ENCODE data around the gene POP4. TPM values are rescaled to one million over a fixed set of nuclear protein-coding genes. Genes with fewer than 3 reads are reported as not detected.

The POP4 gene
- total RNA-seq, 1 donor from 2014 or later = 60.6 TPM

DNA sequence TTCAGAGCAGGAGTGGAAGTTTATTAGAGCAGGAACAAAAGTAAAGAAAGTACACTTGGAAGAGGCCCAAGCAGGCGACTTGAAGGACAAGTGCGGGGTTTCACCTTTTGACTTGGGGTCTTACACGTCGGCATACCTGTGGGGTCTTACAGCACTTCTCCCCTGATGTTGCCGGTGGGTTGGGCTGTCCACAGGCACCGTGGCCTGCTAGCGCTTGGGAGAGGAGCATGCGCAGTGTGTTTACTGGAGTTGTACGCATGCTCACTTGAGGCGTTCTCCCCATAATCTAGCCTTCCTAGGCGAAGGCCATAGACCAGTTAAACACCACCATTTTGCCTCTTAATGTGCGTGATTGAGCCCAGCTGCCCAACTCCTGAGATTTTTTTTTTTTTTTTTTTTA lies 34.1 kb downstream of the POP4 start:
- Histone ChIP-seq H3K27ac (ENCODE audit: low read depth, low read length) (no peak overlapping the region), H3K79me2 (ENCODE audit: insufficient read depth, low read length) (no peaks in the 10 kb centered on the region), H3K9ac (ENCODE audit: low read length) (no peak overlapping the region), H3K9me3 (ENCODE audit: insufficient read depth, low read depth, low read length) (no peaks in the 10 kb centered on the region), H2AFZ (ENCODE audit: low read depth, low read length) (no peak overlapping the region), H3K4me1 (ENCODE audit: insufficient read depth, low read length) (no peaks in the 10 kb centered on the region), H4K20me1 (ENCODE audit: insufficient read depth, low read length) (no peaks in the 10 kb centered on the region), H3K27me3 (ENCODE audit: insufficient read depth, low read length) (no peaks in the 10 kb centered on the region), H3K4me3 (ENCODE audit: insufficient read depth, low read depth, low read length) (no peak overlapping the region), H3K4me2 (ENCODE audit: low read length) (no peak overlapping the region), H3K36me3 (ENCODE audit: insufficient read depth, low read length) (no peaks in the 10 kb centered on the region)
- Mint-ChIP-seq H3K4me1 (ENCODE audit: low read depth, unreplicated experiment) (no peaks in the 10 kb centered on the region), H3K9me3 (ENCODE audit: unreplicated experiment) (no peaks in the 10 kb centered on the region), H3K4me3 (ENCODE audit: unreplicated experiment) (no peak overlapping the region), H3K36me3 (ENCODE audit: low read depth, unreplicated experiment) (no peaks in the 10 kb centered on the region), H3K27ac (ENCODE audit: unreplicated experiment) (no peak overlapping the region), H3K27me3 (ENCODE audit: low read depth, unreplicated experiment) (peaks cover 25% of the 10 kb centered on the region)
- FAIRE-seq = no peak
- no peak for DNase-seq (ENCODE audit: low read depth)
- no peak for TF ChIP-seq EZH2 (IDR thresholded peaks at IDR 0.05; ENCODE audit: insufficient read depth, low read length)
- no peak for TF ChIP-seq CTCF (IDR thresholded peaks at IDR 0.05; ENCODE audit: insufficient read depth, low read depth, low read length)

DNA sequence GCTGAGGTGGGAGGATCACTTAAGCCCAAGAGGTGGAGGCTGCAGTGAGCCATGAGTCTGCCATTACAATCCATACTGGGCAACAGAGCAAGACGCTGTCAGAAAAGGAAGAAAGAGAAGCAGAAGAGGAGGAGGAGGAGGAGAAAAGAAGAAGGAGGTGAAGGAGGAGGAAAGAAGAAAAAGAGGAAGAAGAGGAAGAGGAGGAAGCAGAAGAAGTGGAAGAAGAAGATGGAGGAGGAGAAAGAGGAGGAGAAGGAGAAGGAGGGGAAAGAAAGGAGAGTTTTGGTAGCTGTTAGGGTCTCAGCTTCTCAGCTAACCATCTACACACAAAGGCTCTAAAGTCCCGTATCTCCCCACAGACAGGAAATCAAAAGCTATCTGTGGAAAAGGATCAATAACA lies 35.5 kb downstream of the POP4 start:
- FAIRE-seq (no peak), DNase-seq (ENCODE audit: low read depth) (no peak)
- no peaks in the 10 kb centered on the region for H3K36me3 ChIP-seq (ENCODE audit: insufficient read depth, low read length)
- H3K79me2 ChIP-seq (ENCODE audit: insufficient read depth, low read length) = no peaks in the 10 kb centered on the region
- Mint-ChIP-seq H3K27me3 (ENCODE audit: low read depth, unreplicated experiment) (peaks cover 25% of the 10 kb centered on the region), H3K4me3 (ENCODE audit: unreplicated experiment) (no peak overlapping the region), H3K36me3 (ENCODE audit: low read depth, unreplicated experiment) (no peaks in the 10 kb centered on the region), H3K4me1 (ENCODE audit: low read depth, unreplicated experiment) (peaks cover 4% of the 10 kb centered on the region), H3K27ac (ENCODE audit: unreplicated experiment) (no peak overlapping the region), H3K9me3 (ENCODE audit: unreplicated experiment) (no peaks in the 10 kb centered on the region)
- no peaks in the 10 kb centered on the region for H3K27me3 ChIP-seq (ENCODE audit: insufficient read depth, low read length)
- H3K9ac ChIP-seq (ENCODE audit: low read length) = no peak overlapping the region
- no peak for TF ChIP-seq CTCF (IDR thresholded peaks at IDR 0.05; ENCODE audit: insufficient read depth, low read depth, low read length)
- no peak for TF ChIP-seq EZH2 (IDR thresholded peaks at IDR 0.05; ENCODE audit: insufficient read depth, low read length)
- no peaks in the 10 kb centered on the region for H3K9me3 ChIP-seq (ENCODE audit: insufficient read depth, low read depth, low read length)
- no peak overlapping the region for H3K27ac ChIP-seq (ENCODE audit: low read depth, low read length)
- no peak overlapping the region for H3K4me2 ChIP-seq (ENCODE audit: low read length)
- H3K4me1 ChIP-seq (ENCODE audit: insufficient read depth, low read length) = peaks cover 8% of the 10 kb centered on the region
- no peak overlapping the region for H3K4me3 ChIP-seq (ENCODE audit: insufficient read depth, low read depth, low read length)
- H2AFZ ChIP-seq (ENCODE audit: low read depth, low read length) = no peak overlapping the region
- H4K20me1 ChIP-seq (ENCODE audit: insufficient read depth, low read length) = no peaks in the 10 kb centered on the region

- no peaks in the 10 kb centered on the region for H3K27me3 ChIP-seq (ENCODE audit: insufficient read depth, low read length)
- Mint-ChIP-seq H3K9me3 (ENCODE audit: unreplicated experiment) (no peaks in the 10 kb centered on the region), H3K27me3 (ENCODE audit: low read depth, unreplicated experiment) (peaks cover 25% of the 10 kb centered on the region), H3K4me1 (ENCODE audit: low read depth, unreplicated experiment) (peaks cover 4% of the 10 kb centered on the region), H3K36me3 (ENCODE audit: low read depth, unreplicated experiment) (no peaks in the 10 kb centered on the region), H3K4me3 (ENCODE audit: unreplicated experiment) (no peak overlapping the region), H3K27ac (ENCODE audit: unreplicated experiment) (no peak overlapping the region)
- FAIRE-seq (no peak), DNase-seq (ENCODE audit: low read depth) (no peak)
- H3K9ac ChIP-seq (ENCODE audit: low read length) = no peak overlapping the region
- no peaks in the 10 kb centered on the region for H3K36me3 ChIP-seq (ENCODE audit: insufficient read depth, low read length)
- no peak for TF ChIP-seq CTCF (IDR thresholded peaks at IDR 0.05; ENCODE audit: insufficient read depth, low read depth, low read length)
- TF ChIP-seq EZH2 (IDR thresholded peaks at IDR 0.05; ENCODE audit: insufficient read depth, low read length) = no peak
- no peak overlapping the region for H2AFZ ChIP-seq (ENCODE audit: low read depth, low read length)
- H4K20me1 ChIP-seq (ENCODE audit: insufficient read depth, low read length) = no peaks in the 10 kb centered on the region
- no peak overlapping the region for H3K4me2 ChIP-seq (ENCODE audit: low read length)
- H3K4me1 ChIP-seq (ENCODE audit: insufficient read depth, low read length) = peaks cover 8% of the 10 kb centered on the region
- no peak overlapping the region for H3K4me3 ChIP-seq (ENCODE audit: insufficient read depth, low read depth, low read length)
- no peaks in the 10 kb centered on the region for H3K79me2 ChIP-seq (ENCODE audit: insufficient read depth, low read length)
- no peak overlapping the region for H3K27ac ChIP-seq (ENCODE audit: low read depth, low read length)
- H3K9me3 ChIP-seq (ENCODE audit: insufficient read depth, low read depth, low read length) = no peaks in the 10 kb centered on the region
Observed at GRCh38 chr19:29643361-29643935, 37.4 kb downstream of the POP4 start.
